ENCODE measurements around the gene TMCO5A.

DNA sequence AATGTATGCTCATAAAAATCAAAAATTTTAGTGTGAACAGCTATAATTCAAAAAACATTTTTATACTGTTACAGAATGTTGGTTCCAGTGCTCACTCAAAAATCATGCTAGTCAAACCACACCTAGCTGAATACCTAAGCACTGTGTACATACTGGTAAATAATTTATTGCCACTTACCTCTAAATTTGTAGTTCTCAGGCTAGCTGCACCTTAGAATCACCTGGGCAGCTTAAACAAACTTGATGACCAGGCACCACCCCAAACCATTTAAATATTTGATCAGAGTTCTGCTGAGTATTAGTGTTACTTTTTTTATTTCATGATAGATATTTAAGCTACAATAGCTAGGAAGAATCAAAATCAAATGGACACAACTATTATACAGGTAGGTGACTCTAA lies 32.3 kb upstream of the TMCO5A start:
- TF ChIP-seq EZH2 (IDR thresholded peaks at IDR 0.05; ENCODE audit: borderline replicate concordance, insufficient read depth, low read length, poor library complexity, severe bottlenecking), result no peak
- TF ChIP-seq, protein P1, sequence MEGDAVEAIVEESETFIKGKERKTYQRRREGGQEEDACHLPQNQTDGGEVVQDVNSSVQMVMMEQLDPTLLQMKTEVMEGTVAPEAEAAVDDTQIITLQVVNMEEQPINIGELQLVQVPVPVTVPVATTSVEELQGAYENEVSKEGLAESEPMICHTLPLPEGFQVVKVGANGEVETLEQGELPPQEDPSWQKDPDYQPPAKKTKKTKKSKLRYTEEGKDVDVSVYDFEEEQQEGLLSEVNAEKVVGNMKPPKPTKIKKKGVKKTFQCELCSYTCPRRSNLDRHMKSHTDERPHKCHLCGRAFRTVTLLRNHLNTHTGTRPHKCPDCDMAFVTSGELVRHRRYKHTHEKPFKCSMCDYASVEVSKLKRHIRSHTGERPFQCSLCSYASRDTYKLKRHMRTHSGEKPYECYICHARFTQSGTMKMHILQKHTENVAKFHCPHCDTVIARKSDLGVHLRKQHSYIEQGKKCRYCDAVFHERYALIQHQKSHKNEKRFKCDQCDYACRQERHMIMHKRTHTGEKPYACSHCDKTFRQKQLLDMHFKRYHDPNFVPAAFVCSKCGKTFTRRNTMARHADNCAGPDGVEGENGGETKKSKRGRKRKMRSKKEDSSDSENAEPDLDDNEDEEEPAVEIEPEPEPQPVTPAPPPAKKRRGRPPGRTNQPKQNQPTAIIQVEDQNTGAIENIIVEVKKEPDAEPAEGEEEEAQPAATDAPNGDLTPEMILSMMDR (IDR thresholded peaks at IDR 0.05; ENCODE audit: poor library complexity, severe bottlenecking), result no peak
- TF ChIP-seq EP300 (conservative IDR thresholded peaks at IDR 0.05; ENCODE audit: poor library complexity, severe bottlenecking), result no peak
- TF ChIP-seq TAF1 (IDR thresholded peaks at IDR 0.05; ENCODE audit: low read depth), result no peak
- TF ChIP-seq, protein P2, sequence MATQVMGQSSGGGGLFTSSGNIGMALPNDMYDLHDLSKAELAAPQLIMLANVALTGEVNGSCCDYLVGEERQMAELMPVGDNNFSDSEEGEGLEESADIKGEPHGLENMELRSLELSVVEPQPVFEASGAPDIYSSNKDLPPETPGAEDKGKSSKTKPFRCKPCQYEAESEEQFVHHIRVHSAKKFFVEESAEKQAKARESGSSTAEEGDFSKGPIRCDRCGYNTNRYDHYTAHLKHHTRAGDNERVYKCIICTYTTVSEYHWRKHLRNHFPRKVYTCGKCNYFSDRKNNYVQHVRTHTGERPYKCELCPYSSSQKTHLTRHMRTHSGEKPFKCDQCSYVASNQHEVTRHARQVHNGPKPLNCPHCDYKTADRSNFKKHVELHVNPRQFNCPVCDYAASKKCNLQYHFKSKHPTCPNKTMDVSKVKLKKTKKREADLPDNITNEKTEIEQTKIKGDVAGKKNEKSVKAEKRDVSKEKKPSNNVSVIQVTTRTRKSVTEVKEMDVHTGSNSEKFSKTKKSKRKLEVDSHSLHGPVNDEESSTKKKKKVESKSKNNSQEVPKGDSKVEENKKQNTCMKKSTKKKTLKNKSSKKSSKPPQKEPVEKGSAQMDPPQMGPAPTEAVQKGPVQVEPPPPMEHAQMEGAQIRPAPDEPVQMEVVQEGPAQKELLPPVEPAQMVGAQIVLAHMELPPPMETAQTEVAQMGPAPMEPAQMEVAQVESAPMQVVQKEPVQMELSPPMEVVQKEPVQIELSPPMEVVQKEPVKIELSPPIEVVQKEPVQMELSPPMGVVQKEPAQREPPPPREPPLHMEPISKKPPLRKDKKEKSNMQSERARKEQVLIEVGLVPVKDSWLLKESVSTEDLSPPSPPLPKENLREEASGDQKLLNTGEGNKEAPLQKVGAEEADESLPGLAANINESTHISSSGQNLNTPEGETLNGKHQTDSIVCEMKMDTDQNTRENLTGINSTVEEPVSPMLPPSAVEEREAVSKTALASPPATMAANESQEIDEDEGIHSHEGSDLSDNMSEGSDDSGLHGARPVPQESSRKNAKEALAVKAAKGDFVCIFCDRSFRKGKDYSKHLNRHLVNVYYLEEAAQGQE (IDR thresholded peaks at IDR 0.05; ENCODE audit: borderline replicate concordance), result no peak
- no peak for TF ChIP-seq SMC3 (conservative IDR thresholded peaks at IDR 0.05; ENCODE audit: poor library complexity)
- TF ChIP-seq POLR2AphosphoS5 (IDR thresholded peaks at IDR 0.05), result no peak
- no peak for TF ChIP-seq RAD21 (conservative IDR thresholded peaks at IDR 0.05)

Data from neural cell (in vitro differentiated cells).